Gastrocnemius medialis (tissue), 4 donors: ENCODE measurements around the gene LRFN2.

Experiments used
- CTCF ChIP-seq, 5 experiments: fragments of 450-650 bp in 3 of 5; fragments of 200-600 bp in 2 of 5; sonication (generic) in 2 of 5; IDR thresholded peaks in 4 of 5; conservative IDR thresholded peaks in 1 of 5; 1 replicate in 4 of 5; 2 replicates in 1 of 5; pipeline ENCODE4 v1.5.1; 2016 to 2019; ENCODE audit warnings: antibody characterized with exemption in 5 of 5, mild to moderate bottlenecking in 3 of 5, moderate library complexity in 3 of 5
- POLR2A ChIP-seq, 2 donors: fragments of 450-650 bp; IDR thresholded peaks; one replicate each; pipeline ENCODE4 v1.6.1; 2017; ENCODE audit warnings: antibody characterized with exemption in 2 of 2, mild to moderate bottlenecking in 2 of 2, moderate library complexity in 2 of 2

DNA sequence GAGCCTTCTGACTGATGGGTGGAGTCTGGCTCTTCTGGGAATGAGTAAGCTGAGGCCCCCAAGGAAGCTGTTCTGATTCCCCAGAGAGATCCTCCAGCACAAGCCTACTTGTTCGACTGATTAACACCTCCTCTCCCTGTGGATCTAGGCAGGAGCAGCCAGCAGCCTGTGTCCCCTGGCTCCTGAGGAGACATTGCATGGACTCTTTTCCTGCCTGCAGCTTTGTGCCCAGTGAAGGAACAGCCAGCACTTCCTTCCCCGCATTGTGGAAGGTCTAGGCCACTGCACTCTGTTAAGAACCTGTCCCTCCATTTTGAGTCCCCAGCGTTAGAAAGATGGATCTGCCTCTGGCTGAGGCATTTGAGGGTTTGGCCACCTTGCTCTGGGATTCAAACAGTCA, 29.1 kb downstream of the LRFN2 start:
- TF ChIP-seq POLR2A (IDR thresholded peaks at IDR 0.05) (no peak), CTCF (IDR thresholded peaks at IDR 0.05 in 4 of 5, conservative IDR thresholded peaks at IDR 0.05 in 1 of 5) (no peak)
